Measurements from ENCODE around the gene LGALS7.

DNA sequence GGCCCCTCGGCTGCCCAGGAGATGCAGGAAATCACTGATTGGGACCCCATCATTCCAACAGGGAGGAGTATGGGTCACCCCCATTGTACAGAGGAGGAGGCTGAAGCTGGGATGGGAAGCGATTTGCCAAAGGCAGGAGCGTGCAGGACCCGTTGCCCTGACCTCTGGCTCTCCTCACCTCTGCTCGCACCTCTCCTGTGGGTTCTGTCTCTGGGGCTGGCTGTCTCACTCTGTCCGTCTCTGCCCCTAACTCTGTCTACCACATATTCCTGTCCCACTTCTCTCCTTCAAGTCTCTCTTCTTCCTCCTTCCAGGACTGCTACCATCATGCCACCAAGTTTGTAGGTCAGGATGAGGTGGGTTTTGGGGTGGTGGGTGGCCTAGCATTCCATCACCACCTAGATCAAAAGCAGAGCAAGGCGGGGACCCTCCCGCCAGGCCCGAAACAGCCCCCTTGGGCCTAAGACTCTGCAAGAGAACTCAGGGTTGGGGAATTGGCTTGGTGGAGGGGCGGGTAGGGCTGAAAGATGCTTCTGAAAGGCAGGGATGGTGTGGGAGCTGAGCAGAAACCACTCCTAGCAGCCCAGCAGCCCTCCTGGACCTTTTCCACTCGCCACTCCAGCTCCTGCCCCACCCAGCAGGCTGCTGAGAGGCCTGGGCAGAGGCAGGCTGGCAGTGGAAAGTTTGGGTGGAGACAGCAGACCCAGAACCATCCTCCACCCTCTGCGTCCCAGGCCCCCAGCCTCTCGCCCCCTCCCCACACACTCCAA lies 1.0 kb upstream of the LGALS7 start:
- TF ChIP-seq, protein P1, sequence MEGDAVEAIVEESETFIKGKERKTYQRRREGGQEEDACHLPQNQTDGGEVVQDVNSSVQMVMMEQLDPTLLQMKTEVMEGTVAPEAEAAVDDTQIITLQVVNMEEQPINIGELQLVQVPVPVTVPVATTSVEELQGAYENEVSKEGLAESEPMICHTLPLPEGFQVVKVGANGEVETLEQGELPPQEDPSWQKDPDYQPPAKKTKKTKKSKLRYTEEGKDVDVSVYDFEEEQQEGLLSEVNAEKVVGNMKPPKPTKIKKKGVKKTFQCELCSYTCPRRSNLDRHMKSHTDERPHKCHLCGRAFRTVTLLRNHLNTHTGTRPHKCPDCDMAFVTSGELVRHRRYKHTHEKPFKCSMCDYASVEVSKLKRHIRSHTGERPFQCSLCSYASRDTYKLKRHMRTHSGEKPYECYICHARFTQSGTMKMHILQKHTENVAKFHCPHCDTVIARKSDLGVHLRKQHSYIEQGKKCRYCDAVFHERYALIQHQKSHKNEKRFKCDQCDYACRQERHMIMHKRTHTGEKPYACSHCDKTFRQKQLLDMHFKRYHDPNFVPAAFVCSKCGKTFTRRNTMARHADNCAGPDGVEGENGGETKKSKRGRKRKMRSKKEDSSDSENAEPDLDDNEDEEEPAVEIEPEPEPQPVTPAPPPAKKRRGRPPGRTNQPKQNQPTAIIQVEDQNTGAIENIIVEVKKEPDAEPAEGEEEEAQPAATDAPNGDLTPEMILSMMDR (conservative IDR thresholded peaks at IDR 0.05; ENCODE audit: low read length) = no peak
- TF ChIP-seq EZH2phosphoT487 (IDR thresholded peaks at IDR 0.05; ENCODE audit: borderline replicate concordance, low read depth, low read length) = no peak
